Measurements from ENCODE around the gene TRIM65. TPM values are rescaled to one million over a fixed set of nuclear protein-coding genes. Genes with fewer than 3 reads are reported as not detected.
A peak's percentile ranks its signal among the peaks of the same experiment; 100 is the strongest.

TRIM65 gene
- total and polyA plus RNA-seq, 10 of the 15 experiments (the other 5 are each of a cell fraction or from before 2014, with no cell fraction given): 1.4 to 26.0 (median 10.8) TPM

DNA sequence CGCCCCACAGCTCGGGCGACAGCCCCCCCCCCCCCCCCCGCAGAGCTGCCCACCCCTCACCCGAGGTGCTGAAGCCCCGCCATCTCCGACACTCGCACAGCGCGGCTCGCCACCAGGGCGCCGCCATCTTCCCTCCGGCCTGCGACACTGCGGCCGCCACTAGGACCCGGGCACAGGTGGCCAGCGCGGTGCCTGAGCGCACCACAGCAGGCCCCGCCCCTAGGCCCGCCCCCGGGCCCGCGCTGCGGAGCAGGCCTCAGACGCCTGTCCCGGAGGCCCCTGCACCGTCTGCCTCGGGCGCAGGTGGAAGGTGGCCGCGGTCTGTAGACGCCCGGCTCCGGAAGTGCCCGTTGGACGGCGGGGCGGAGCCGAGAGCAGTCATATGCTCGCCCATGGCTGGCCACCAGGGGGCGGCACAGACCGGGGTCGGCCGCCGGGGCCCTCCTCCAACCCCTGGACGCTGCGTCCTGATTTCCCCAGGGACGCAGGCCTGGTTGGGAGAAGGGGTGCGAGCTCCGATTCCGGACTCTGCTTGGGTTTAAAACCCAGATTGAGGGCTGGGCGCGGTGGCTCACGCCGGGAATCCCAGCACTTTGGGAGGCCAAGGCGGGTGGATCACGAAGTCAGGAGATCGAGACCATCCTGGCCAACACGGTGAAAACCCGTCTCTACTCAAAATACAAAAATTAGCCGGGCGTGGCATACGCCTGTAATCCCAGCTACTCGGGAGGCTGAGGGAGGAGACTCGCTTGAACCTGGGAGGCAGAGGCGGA lies 8.2 kb upstream of the TRIM65 start, which contains the start of gene MRPL38 (continued):
- TF ChIP-seq, protein P1, sequence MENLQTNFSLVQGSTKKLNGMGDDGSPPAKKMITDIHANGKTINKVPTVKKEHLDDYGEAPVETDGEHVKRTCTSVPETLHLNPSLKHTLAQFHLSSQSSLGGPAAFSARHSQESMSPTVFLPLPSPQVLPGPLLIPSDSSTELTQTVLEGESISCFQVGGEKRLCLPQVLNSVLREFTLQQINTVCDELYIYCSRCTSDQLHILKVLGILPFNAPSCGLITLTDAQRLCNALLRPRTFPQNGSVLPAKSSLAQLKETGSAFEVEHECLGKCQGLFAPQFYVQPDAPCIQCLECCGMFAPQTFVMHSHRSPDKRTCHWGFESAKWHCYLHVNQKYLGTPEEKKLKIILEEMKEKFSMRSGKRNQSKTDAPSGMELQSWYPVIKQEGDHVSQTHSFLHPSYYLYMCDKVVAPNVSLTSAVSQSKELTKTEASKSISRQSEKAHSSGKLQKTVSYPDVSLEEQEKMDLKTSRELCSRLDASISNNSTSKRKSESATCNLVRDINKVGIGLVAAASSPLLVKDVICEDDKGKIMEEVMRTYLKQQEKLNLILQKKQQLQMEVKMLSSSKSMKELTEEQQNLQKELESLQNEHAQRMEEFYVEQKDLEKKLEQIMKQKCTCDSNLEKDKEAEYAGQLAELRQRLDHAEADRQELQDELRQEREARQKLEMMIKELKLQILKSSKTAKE (IDR thresholded peaks at IDR 0.05; ENCODE audit: low read depth, poor library complexity, severe bottlenecking): no peak
- peak; percentile 91; the same call in 1 of the 2 replicates for TF ChIP-seq NBN (IDR thresholded peaks at IDR 0.05)
- TF ChIP-seq KLF5 (IDR thresholded peaks at IDR 0.05; ENCODE audit: partially characterized antibody): no peak
- TF ChIP-seq MTA2 (IDR thresholded peaks at IDR 0.05; ENCODE audit: low read depth): peak; percentile 47; the same call in 1 of the 2 replicates
- TF ChIP-seq, protein P2, sequence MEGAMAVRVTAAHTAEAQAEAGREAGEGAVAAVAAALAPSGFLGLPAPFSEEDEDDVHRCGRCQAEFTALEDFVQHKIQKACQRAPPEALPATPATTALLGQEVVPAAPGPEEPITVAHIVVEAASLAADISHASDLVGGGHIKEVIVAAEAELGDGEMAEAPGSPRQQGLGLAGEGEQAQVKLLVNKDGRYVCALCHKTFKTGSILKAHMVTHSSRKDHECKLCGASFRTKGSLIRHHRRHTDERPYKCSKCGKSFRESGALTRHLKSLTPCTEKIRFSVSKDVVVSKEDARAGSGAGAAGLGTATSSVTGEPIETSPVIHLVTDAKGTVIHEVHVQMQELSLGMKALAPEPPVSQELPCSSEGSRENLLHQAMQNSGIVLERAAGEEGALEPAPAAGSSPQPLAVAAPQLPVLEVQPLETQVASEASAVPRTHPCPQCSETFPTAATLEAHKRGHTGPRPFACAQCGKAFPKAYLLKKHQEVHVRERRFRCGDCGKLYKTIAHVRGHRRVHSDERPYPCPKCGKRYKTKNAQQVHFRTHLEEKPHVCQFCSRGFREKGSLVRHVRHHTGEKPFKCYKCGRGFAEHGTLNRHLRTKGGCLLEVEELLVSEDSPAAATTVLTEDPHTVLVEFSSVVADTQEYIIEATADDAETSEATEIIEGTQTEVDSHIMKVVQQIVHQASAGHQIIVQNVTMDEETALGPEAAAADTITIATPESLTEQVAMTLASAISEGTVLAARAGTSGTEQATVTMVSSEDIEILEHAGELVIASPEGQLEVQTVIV (IDR thresholded peaks at IDR 0.05; ENCODE audit: borderline replicate concordance, partially characterized antibody): peak; percentile 31
- TF ChIP-seq GATAD2B (conservative IDR thresholded peaks at IDR 0.05; ENCODE audit: low read depth): peak; percentile 90
- no peak for TF ChIP-seq JUND (IDR thresholded peaks at IDR 0.05; ENCODE audit: low read depth, low read length)
- peak; percentile 91 for TF ChIP-seq POLR2A (IDR thresholded peaks at IDR 0.05; ENCODE audit: low read depth, low read length)
- TF ChIP-seq CBX3 (IDR thresholded peaks at IDR 0.05; ENCODE audit: borderline replicate concordance, low read depth): no peak
- TF ChIP-seq, protein P3, sequence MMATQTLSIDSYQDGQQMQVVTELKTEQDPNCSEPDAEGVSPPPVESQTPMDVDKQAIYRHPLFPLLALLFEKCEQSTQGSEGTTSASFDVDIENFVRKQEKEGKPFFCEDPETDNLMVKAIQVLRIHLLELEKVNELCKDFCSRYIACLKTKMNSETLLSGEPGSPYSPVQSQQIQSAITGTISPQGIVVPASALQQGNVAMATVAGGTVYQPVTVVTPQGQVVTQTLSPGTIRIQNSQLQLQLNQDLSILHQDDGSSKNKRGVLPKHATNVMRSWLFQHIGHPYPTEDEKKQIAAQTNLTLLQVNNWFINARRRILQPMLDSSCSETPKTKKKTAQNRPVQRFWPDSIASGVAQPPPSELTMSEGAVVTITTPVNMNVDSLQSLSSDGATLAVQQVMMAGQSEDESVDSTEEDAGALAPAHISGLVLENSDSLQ (IDR thresholded peaks at IDR 0.05): peak; percentile 48
- no peak for TF ChIP-seq NFYA (IDR thresholded peaks at IDR 0.05; ENCODE audit: borderline replicate concordance, low read depth, low read length)
- peak; percentile 62; the same call in 1 of the 2 replicates for TF ChIP-seq MEF2A (IDR thresholded peaks at IDR 0.05; ENCODE audit: insufficient read depth, low read depth, low read length)
- no peak for TF ChIP-seq NFYB (IDR thresholded peaks at IDR 0.05; ENCODE audit: insufficient read depth, low read depth, low read length)
- TF ChIP-seq, protein P4, sequence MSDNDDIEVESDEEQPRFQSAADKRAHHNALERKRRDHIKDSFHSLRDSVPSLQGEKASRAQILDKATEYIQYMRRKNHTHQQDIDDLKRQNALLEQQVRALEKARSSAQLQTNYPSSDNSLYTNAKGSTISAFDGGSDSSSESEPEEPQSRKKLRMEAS (IDR thresholded peaks at IDR 0.05; ENCODE audit: low read depth, low read length): peak; percentile 88
- TF ChIP-seq, protein P5, sequence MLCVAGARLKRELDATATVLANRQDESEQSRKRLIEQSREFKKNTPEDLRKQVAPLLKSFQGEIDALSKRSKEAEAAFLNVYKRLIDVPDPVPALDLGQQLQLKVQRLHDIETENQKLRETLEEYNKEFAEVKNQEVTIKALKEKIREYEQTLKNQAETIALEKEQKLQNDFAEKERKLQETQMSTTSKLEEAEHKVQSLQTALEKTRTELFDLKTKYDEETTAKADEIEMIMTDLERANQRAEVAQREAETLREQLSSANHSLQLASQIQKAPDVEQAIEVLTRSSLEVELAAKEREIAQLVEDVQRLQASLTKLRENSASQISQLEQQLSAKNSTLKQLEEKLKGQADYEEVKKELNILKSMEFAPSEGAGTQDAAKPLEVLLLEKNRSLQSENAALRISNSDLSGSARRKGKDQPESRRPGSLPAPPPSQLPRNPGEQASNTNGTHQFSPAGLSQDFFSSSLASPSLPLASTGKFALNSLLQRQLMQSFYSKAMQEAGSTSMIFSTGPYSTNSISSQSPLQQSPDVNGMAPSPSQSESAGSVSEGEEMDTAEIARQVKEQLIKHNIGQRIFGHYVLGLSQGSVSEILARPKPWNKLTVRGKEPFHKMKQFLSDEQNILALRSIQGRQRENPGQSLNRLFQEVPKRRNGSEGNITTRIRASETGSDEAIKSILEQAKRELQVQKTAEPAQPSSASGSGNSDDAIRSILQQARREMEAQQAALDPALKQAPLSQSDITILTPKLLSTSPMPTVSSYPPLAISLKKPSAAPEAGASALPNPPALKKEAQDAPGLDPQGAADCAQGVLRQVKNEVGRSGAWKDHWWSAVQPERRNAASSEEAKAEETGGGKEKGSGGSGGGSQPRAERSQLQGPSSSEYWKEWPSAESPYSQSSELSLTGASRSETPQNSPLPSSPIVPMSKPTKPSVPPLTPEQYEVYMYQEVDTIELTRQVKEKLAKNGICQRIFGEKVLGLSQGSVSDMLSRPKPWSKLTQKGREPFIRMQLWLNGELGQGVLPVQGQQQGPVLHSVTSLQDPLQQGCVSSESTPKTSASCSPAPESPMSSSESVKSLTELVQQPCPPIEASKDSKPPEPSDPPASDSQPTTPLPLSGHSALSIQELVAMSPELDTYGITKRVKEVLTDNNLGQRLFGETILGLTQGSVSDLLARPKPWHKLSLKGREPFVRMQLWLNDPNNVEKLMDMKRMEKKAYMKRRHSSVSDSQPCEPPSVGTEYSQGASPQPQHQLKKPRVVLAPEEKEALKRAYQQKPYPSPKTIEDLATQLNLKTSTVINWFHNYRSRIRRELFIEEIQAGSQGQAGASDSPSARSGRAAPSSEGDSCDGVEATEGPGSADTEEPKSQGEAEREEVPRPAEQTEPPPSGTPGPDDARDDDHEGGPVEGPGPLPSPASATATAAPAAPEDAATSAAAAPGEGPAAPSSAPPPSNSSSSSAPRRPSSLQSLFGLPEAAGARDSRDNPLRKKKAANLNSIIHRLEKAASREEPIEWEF (IDR thresholded peaks at IDR 0.05; ENCODE audit: insufficient replicate concordance, low read depth, low read length): no peak
- TF ChIP-seq SIN3A (IDR thresholded peaks at IDR 0.05; ENCODE audit: low read depth, low read length): peak; percentile 67

Measured in GM12878 (cell line).